Measurements from ENCODE around the gene ZSWIM7. TPM values are rescaled to one million over a fixed set of nuclear protein-coding genes. Genes with fewer than 3 reads are reported as not detected.

ZSWIM7 gene
- polyA plus RNA-seq, 5 donors, result 52.3 to 56.9 (median 52.4) TPM

GRCh38 chr17:15935891-15936290 lies 63.6 kb downstream of the ZSWIM7 start:
- DNase-seq, result no peak

GRCh38 chr17:15934866-15935265 lies 64.6 kb downstream of the ZSWIM7 start:
- DNase-seq, result no peak

GRCh38 chr17:15931394-15931793 lies 68.1 kb downstream of the ZSWIM7 start:
- no peak for DNase-seq

GRCh38 chr17:15930426-15930825 lies 69.1 kb downstream of the ZSWIM7 start:
- no peak for DNase-seq

GRCh38 chr17:15929941-15930340 lies 69.6 kb downstream of the ZSWIM7 start:
- DNase-seq, result no peak

- no peak for DNase-seq
Observed at GRCh38 chr17:15928286-15928785, 71.2 kb downstream of the ZSWIM7 start.

Other genes starting within 250 kb of the ZSWIM7 start
- gene ADORA2B, start 54.6 kb downstream of the ZSWIM7 start, polyA plus RNA-seq (ENCODE audit: insufficient read depth in 1 of 5, insufficient read length in 5 of 5, low replicate concordance in 1 of 5), result 1 to 10 TPM; 2.2 to 8.0 (median 4.8) TPM
- gene TTC19, start 120 bp upstream of the ZSWIM7 start, polyA plus RNA-seq (ENCODE audit: insufficient read depth in 1 of 5, insufficient read length in 5 of 5, low replicate concordance in 1 of 5), result 10 to 100 TPM; 54.1 to 65.6 (median 61.3) TPM
- gene NCOR1, start 215.8 kb upstream of the ZSWIM7 start, polyA plus RNA-seq (ENCODE audit: insufficient read depth in 1 of 5, insufficient read length in 5 of 5, low replicate concordance in 1 of 5), result 100 to 1,000 TPM in 4 of 5 donors, 10 to 100 TPM in 1; 79.1 to 126 (median 110) TPM
- 10 to 100 TPM; 31.9 to 54.8 (median 37.6) TPM for gene PIGL, start 217.5 kb upstream of the ZSWIM7 start, polyA plus RNA-seq (ENCODE audit: insufficient read depth in 1 of 5, insufficient read length in 5 of 5, low replicate concordance in 1 of 5)